ENCODE results near the gene MEGF10.
A peak's percentile ranks its signal among the peaks of the same experiment; 100 is the strongest.

The MEGF10 gene

GRCh38 chr5:127409921-127410675 is 119.5 kb downstream of the MEGF10 start:
- DNase-seq: no peak

GRCh38 chr5:127410959-127411358 is 120.4 kb downstream of the MEGF10 start:
- no peak for DNase-seq

GRCh38 chr5:127411381-127411780 is 120.8 kb downstream of the MEGF10 start:
- no peak for DNase-seq

- DNase-seq: no peak
Measured at GRCh38 chr5:127412698-127413097, 122.1 kb downstream of the MEGF10 start.

- DNase-seq: no peak
Measured at GRCh38 chr5:127415034-127415433, 124.4 kb downstream of the MEGF10 start.

GRCh38 chr5:127416906-127417305 is 126.3 kb downstream of the MEGF10 start:
- DNase-seq: peak in 8 of 56 donors; percentile 18 to 33 (median 28)

- DNase-seq: no peak
Measured at GRCh38 chr5:127417528-127417927, 126.9 kb downstream of the MEGF10 start.

- no peak for DNase-seq
Measured at GRCh38 chr5:127418367-127418766, 127.8 kb downstream of the MEGF10 start.

GRCh38 chr5:127418974-127419682 is 128.5 kb downstream of the MEGF10 start:
- DNase-seq: no peak

GRCh38 chr5:127419683-127420257 is 129.2 kb downstream of the MEGF10 start:
- DNase-seq: peak in 6 of 56 donors; percentile 21 to 33 (median 28)

GRCh38 chr5:127420758-127421157 is 130.2 kb downstream of the MEGF10 start:
- DNase-seq: no peak

- no peak for DNase-seq
Measured at GRCh38 chr5:127421471-127421870, 130.9 kb downstream of the MEGF10 start.

GRCh38 chr5:127423173-127423798 is 132.7 kb downstream of the MEGF10 start:
- DNase-seq: no peak

GRCh38 chr5:127425037-127425436 is 134.4 kb downstream of the MEGF10 start:
- DNase-seq: peak in 1 of 56 donors; percentile 21

GRCh38 chr5:127425868-127426267 is 135.3 kb downstream of the MEGF10 start:
- no peak for DNase-seq

- DNase-seq: no peak
Measured at GRCh38 chr5:127426661-127427060, 136.1 kb downstream of the MEGF10 start.

- no peak for DNase-seq
Measured at GRCh38 chr5:127428276-127428675, 137.7 kb downstream of the MEGF10 start.

GRCh38 chr5:127428748-127429147 is 138.2 kb downstream of the MEGF10 start:
- DNase-seq: peak in 11 of 56 donors; percentile 12 to 37 (median 27)

GRCh38 chr5:127429928-127430327 is 139.3 kb downstream of the MEGF10 start:
- DNase-seq: no peak

GRCh38 chr5:127430627-127431026 is 140.0 kb downstream of the MEGF10 start:
- DNase-seq: no peak

GRCh38 chr5:127431977-127432585 is 141.5 kb downstream of the MEGF10 start:
- DNase-seq: no peak
